Gastrocnemius medialis (tissue), 4 donors: ENCODE data around the gene NAALAD2.

Source experiments
- POLR2A ChIP-seq, 2 donors: fragments of 450-650 bp; IDR thresholded peaks; one replicate each; pipeline ENCODE4 v1.6.1; 2017; ENCODE audit warnings: antibody characterized with exemption in 2 of 2, mild to moderate bottlenecking in 2 of 2, moderate library complexity in 2 of 2
- TF ChIP-seq, protein P1 (sequence below), 5 experiments: fragments of 450-650 bp in 3 of 5; fragments of 200-600 bp in 2 of 5; sonication (generic) in 2 of 5; IDR thresholded peaks in 4 of 5; conservative IDR thresholded peaks in 1 of 5; 1 replicate in 4 of 5; 2 replicates in 1 of 5; pipeline ENCODE4 v1.5.1; 2016 to 2019; ENCODE audit warnings: antibody characterized with exemption in 5 of 5, mild to moderate bottlenecking in 3 of 5, moderate library complexity in 3 of 5

DNA sequence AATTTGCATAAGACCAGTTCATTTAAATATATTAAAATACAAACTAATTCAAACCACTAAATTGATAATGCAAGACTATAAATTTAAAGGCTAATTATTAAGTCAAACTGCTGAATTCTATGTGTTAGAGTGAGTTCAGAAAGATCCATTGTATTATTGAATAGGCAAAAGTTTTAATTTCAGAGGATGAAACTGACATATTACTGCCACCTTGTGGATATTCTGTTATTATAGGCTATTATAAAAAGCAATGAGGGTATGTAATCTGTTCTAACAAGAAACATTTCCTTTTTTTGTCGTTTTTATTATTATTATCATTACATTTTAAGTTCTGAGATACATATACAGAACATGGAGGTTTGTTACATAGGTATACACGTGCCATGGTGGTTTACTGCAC lies 20.9 kb upstream of the NAALAD2 start:
- TF ChIP-seq POLR2A (IDR thresholded peaks at IDR 0.05) = no peak
- TF ChIP-seq, protein P1, sequence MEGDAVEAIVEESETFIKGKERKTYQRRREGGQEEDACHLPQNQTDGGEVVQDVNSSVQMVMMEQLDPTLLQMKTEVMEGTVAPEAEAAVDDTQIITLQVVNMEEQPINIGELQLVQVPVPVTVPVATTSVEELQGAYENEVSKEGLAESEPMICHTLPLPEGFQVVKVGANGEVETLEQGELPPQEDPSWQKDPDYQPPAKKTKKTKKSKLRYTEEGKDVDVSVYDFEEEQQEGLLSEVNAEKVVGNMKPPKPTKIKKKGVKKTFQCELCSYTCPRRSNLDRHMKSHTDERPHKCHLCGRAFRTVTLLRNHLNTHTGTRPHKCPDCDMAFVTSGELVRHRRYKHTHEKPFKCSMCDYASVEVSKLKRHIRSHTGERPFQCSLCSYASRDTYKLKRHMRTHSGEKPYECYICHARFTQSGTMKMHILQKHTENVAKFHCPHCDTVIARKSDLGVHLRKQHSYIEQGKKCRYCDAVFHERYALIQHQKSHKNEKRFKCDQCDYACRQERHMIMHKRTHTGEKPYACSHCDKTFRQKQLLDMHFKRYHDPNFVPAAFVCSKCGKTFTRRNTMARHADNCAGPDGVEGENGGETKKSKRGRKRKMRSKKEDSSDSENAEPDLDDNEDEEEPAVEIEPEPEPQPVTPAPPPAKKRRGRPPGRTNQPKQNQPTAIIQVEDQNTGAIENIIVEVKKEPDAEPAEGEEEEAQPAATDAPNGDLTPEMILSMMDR (IDR thresholded peaks at IDR 0.05 in 4 of 5, conservative IDR thresholded peaks at IDR 0.05 in 1 of 5) = no peak
